BLaER1 (cell line): Measurements from ENCODE around the gene SGMS2.

ENCODE experiments used
- H3K27ac ChIP-seq: shearing (Covaris generic); formaldehyde crosslinking; 2 replicates; pipeline ENCODE4 v1.8.1; 2022
- H3K27me3 ChIP-seq: shearing (Covaris generic); formaldehyde crosslinking; 2 replicates; pipeline ENCODE4 v1.8.1; 2022
- H3K36me3 ChIP-seq: shearing (Covaris generic); formaldehyde crosslinking; 2 replicates; pipeline ENCODE4 v1.8.1; 2022
- H3K4me1 ChIP-seq: shearing (Covaris generic); formaldehyde crosslinking; 2 replicates; pipeline ENCODE4 v1.8.1; 2022
- H3K4me2 ChIP-seq: shearing (Covaris generic); formaldehyde crosslinking; 2 replicates; pipeline ENCODE4 v1.8.1; 2022
- H3K4me3 ChIP-seq: shearing (Covaris generic); formaldehyde crosslinking; 2 replicates; pipeline ENCODE4 v1.8.1; 2022
- H3K9ac ChIP-seq: shearing (Covaris generic); formaldehyde crosslinking; 2 replicates; pipeline ENCODE4 v1.8.1; 2022
- H3K9me3 ChIP-seq: shearing (Covaris generic); formaldehyde crosslinking; 2 replicates; pipeline ENCODE4 v1.8.1; 2022
- H4K20me1 ChIP-seq: shearing (Covaris generic); formaldehyde crosslinking; 2 replicates; pipeline ENCODE4 v1.8.1; 2022
- Cebpa-rat ChIP-seq: shearing (Covaris generic); IDR thresholded peaks from 2 replicates; pipeline ENCODE4 v1.8.1; 2022

SGMS2 gene

GRCh38 chr4:107845681-107846080 lies 20.9 kb downstream of the SGMS2 start:
- Histone ChIP-seq H3K36me3 (no peaks in the 10 kb centered on the region), H3K27ac (no peak overlapping the region), H3K9ac (no peak overlapping the region), H3K4me3 (no peak overlapping the region), H3K4me2 (no peak overlapping the region), H3K4me1 (no peaks in the 10 kb centered on the region), H3K27me3 (no peaks in the 10 kb centered on the region), H4K20me1 (no peaks in the 10 kb centered on the region), H3K9me3 (no peaks in the 10 kb centered on the region)
- TF ChIP-seq Cebpa-rat = no peak

GRCh38 chr4:107850438-107850837 lies 25.7 kb downstream of the SGMS2 start:
- H3K4me2 ChIP-seq = no peak overlapping the region
- no peaks in the 10 kb centered on the region for H3K27me3 ChIP-seq
- H3K4me3 ChIP-seq = no peak overlapping the region
- no peaks in the 10 kb centered on the region for H3K36me3 ChIP-seq
- H3K27ac ChIP-seq = no peak overlapping the region
- no peaks in the 10 kb centered on the region for H3K4me1 ChIP-seq
- H3K9me3 ChIP-seq = no peaks in the 10 kb centered on the region
- H4K20me1 ChIP-seq = no peaks in the 10 kb centered on the region
- no peak for TF ChIP-seq Cebpa-rat
- no peak overlapping the region for H3K9ac ChIP-seq

GRCh38 chr4:107853444-107854355 lies 29.0 kb downstream of the SGMS2 start:
- no peak for TF ChIP-seq Cebpa-rat
- H3K4me2 ChIP-seq = no peak overlapping the region
- no peak overlapping the region for H3K27ac ChIP-seq

GRCh38 chr4:107854356-107855022 lies 29.8 kb downstream of the SGMS2 start:
- Histone ChIP-seq H3K4me1 (no peaks in the 10 kb centered on the region), H4K20me1 (no peaks in the 10 kb centered on the region), H3K4me2 (no peak overlapping the region), H3K9ac (no peak overlapping the region), H3K27me3 (no peaks in the 10 kb centered on the region), H3K4me3 (no peak overlapping the region), H3K27ac (no peak overlapping the region), H3K9me3 (no peaks in the 10 kb centered on the region), H3K36me3 (no peaks in the 10 kb centered on the region)
- TF ChIP-seq Cebpa-rat = no peak

More at GRCh38 chr4:107853444-107854355, 29.0 kb downstream of the SGMS2 start:
- no peak overlapping the region for H3K9ac ChIP-seq
- no peaks in the 10 kb centered on the region for H3K4me1 ChIP-seq
- H3K9me3 ChIP-seq = no peaks in the 10 kb centered on the region
- no peaks in the 10 kb centered on the region for H4K20me1 ChIP-seq
- H3K27me3 ChIP-seq = no peaks in the 10 kb centered on the region
- no peak overlapping the region for H3K4me3 ChIP-seq
- no peaks in the 10 kb centered on the region for H3K36me3 ChIP-seq

- H3K9ac ChIP-seq = no peak overlapping the region
- no peaks in the 10 kb centered on the region for H3K9me3 ChIP-seq
- no peaks in the 10 kb centered on the region for H3K27me3 ChIP-seq
- no peak for TF ChIP-seq Cebpa-rat
- H3K4me2 ChIP-seq = no peak overlapping the region
- H3K36me3 ChIP-seq = no peaks in the 10 kb centered on the region
- H3K27ac ChIP-seq = no peak overlapping the region
- H3K4me1 ChIP-seq = no peaks in the 10 kb centered on the region
- H4K20me1 ChIP-seq = no peaks in the 10 kb centered on the region
- no peak overlapping the region for H3K4me3 ChIP-seq
These were observed 31.0 kb downstream of the SGMS2 start for GRCh38 chr4:107855723-107856122.

- Histone ChIP-seq H3K4me2 (no peak overlapping the region), H3K27me3 (no peaks in the 10 kb centered on the region), H3K4me1 (no peaks in the 10 kb centered on the region), H4K20me1 (no peaks in the 10 kb centered on the region), H3K27ac (no peak overlapping the region), H3K4me3 (no peak overlapping the region), H3K9ac (no peak overlapping the region), H3K9me3 (no peaks in the 10 kb centered on the region), H3K36me3 (no peaks in the 10 kb centered on the region)
- TF ChIP-seq Cebpa-rat = no peak
These were observed 32.2 kb downstream of the SGMS2 start for GRCh38 chr4:107856901-107857300.

- Histone ChIP-seq H4K20me1 (no peaks in the 10 kb centered on the region), H3K4me1 (no peaks in the 10 kb centered on the region), H3K9ac (no peak overlapping the region), H3K27ac (no peak overlapping the region), H3K4me2 (no peak overlapping the region), H3K36me3 (no peaks in the 10 kb centered on the region), H3K4me3 (no peak overlapping the region), H3K9me3 (no peaks in the 10 kb centered on the region), H3K27me3 (no peaks in the 10 kb centered on the region)
- TF ChIP-seq Cebpa-rat = no peak
These were observed 33.0 kb downstream of the SGMS2 start for GRCh38 chr4:107857741-107858140.

GRCh38 chr4:107858158-107858742 lies 33.5 kb downstream of the SGMS2 start:
- no peak overlapping the region for H3K9ac ChIP-seq
- H3K4me2 ChIP-seq = no peak overlapping the region
- H4K20me1 ChIP-seq = no peaks in the 10 kb centered on the region
- no peak overlapping the region for H3K4me3 ChIP-seq
- no peak for TF ChIP-seq Cebpa-rat
- no peaks in the 10 kb centered on the region for H3K36me3 ChIP-seq
- no peaks in the 10 kb centered on the region for H3K4me1 ChIP-seq
- no peaks in the 10 kb centered on the region for H3K9me3 ChIP-seq
- no peak overlapping the region for H3K27ac ChIP-seq
- H3K27me3 ChIP-seq = no peaks in the 10 kb centered on the region

GRCh38 chr4:107862658-107863057 lies 37.9 kb downstream of the SGMS2 start:
- Histone ChIP-seq H3K27ac (no peak overlapping the region), H3K36me3 (no peaks in the 10 kb centered on the region), H3K4me1 (no peaks in the 10 kb centered on the region), H3K9me3 (no peaks in the 10 kb centered on the region), H3K27me3 (no peaks in the 10 kb centered on the region), H3K4me2 (no peak overlapping the region), H3K9ac (no peak overlapping the region), H4K20me1 (no peaks in the 10 kb centered on the region), H3K4me3 (no peak overlapping the region)
- TF ChIP-seq Cebpa-rat = no peak

- no peak overlapping the region for H3K27ac ChIP-seq
- H3K4me2 ChIP-seq = no peak overlapping the region
- H3K9ac ChIP-seq = no peak overlapping the region
These were observed 38.7 kb downstream of the SGMS2 start for GRCh38 chr4:107863416-107863815.

More at GRCh38 chr4:107863416-107863815, 38.7 kb downstream of the SGMS2 start:
- H3K4me3 ChIP-seq = no peak overlapping the region
- H3K36me3 ChIP-seq = no peaks in the 10 kb centered on the region
- H3K4me1 ChIP-seq = no peaks in the 10 kb centered on the region
- TF ChIP-seq Cebpa-rat = no peak
- no peaks in the 10 kb centered on the region for H3K27me3 ChIP-seq
- no peaks in the 10 kb centered on the region for H3K9me3 ChIP-seq
- H4K20me1 ChIP-seq = no peaks in the 10 kb centered on the region
